ENCODE data around the gene LIPC. TPM values are rescaled to one million over a fixed set of nuclear protein-coding genes. Genes with fewer than 3 reads are reported as not detected.

LIPC gene
- total and polyA plus RNA-seq, 9 of the 15 experiments (the other 6 are each of a cell fraction or from before 2014, with no cell fraction given) = 0.07 to 0.41 (median 0.11) TPM; not detected in 2

DNA sequence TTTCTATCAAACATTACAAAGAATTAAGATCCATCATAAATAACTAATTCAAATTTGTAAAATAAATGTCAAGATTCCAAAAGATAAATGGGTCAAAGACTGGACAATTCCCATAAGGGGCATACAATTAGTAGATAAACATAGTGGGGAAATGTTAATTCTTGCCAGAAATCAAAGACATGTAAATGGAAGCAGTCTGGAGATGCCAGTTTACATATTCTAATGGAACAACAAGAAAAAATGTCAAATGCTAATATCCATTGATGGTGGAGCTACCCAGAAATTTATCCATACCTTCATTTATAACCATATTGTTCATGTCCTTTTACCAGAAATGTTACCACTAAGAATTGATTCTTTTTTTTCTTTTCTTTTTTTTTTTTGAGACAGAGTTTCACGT, 13.7 kb upstream of the LIPC start:
- BruUV-seq (replicated peaks) = no TSS peak
- ATAC-seq (no peak), DNase-seq (ENCODE audit: extremely low read depth in 1 of 4, low spot score in 3 of 4) (no peak), FAIRE-seq (no peak)
- ChIA-PET POLR2A (interaction anchor here (1.4 kb wide), 2 partner anchors 11 to 13 kb away, joined by 3 to 6 read pairs; no protein-coding TSS in a partner anchor), CTCF (ENCODE audit: low intra/inter-chr PET ratio) (no interaction called here)
- Histone ChIP-seq H3K9ac (ENCODE audit: insufficient read depth in 1 of 2, low read depth in 2 of 2, low read length in 2 of 2) (no peak overlapping the region), H3K79me2 (ENCODE audit: control insufficient read depth, insufficient read depth, low read length) (no peaks in the 10 kb centered on the region), H3K9me1 (ENCODE audit: control insufficient read depth, insufficient read depth, low read length) (no peaks in the 10 kb centered on the region), H2AFZ (ENCODE audit: low read depth, low read length) (no peak overlapping the region), H3K27ac (ENCODE audit: extremely low read depth, low read depth, low read length) (no peak overlapping the region), H4K20me1 (replicated peaks; ENCODE audit: control insufficient read depth, insufficient read depth, low read length) (no peaks in the 10 kb centered on the region), H3K27me3 (ENCODE audit: control insufficient read depth in 2 of 2, insufficient read depth in 2 of 2, low read length in 2 of 2) (no peaks in the 10 kb centered on the region), H3K36me3 (ENCODE audit: control insufficient read depth, insufficient read depth, low read length) (no peaks in the 10 kb centered on the region), H3K4me2 (ENCODE audit: insufficient read depth, low read length) (no peak overlapping the region), H3K4me1 (replicated peaks in 1 of 2; ENCODE audit: control insufficient read depth in 2 of 2, insufficient read depth in 2 of 2, low read length in 2 of 2) (peaks cover 0 to 3% of the 10 kb centered on the region in 2 experiments; a peak in 3 of 5 replicates), H3K4me3 (no peak overlapping the region), H3K9me3 (replicated peaks; ENCODE audit: control insufficient read depth, insufficient read depth, low read depth, low read length) (peaks cover 4% of the 10 kb centered on the region; the same call in 1 of the 2 replicates)
- intact Hi-C loops (cut with micrococcal nuclease) (no loop called here), in situ Hi-C loops (cut with MboI) (no loop called here)
- TF ChIP-seq CREM (IDR thresholded peaks at IDR 0.05; ENCODE audit: low read depth) (no peak), ZNF133 (CRISPR knock-in tag; IDR thresholded peaks at IDR 0.05) (no peak), ZFP36 (IDR thresholded peaks at IDR 0.05; ENCODE audit: low read depth, low read length, partially characterized antibody) (no peak), TSC22D4 (tag; IDR thresholded peaks at IDR 0.05) (no peak), SRSF1 (IDR thresholded peaks at IDR 0.05; ENCODE audit: low read depth, low read length) (no peak), DMBX1 (CRISPR knock-in tag; IDR thresholded peaks at IDR 0.05; ENCODE audit: borderline replicate concordance) (no peak), ZNF551 (CRISPR knock-in tag; IDR thresholded peaks at IDR 0.05) (no peak), OTX1 (CRISPR knock-in tag; IDR thresholded peaks at IDR 0.05) (no peak), SRSF3 (IDR thresholded peaks at IDR 0.05; ENCODE audit: insufficient read depth, low read length) (no peak), ATF1 (CRISPR knock-in tag; IDR thresholded peaks at IDR 0.05) (no peak), ATF1 (tag; IDR thresholded peaks at IDR 0.05) (no peak), ZNF232 (CRISPR knock-in tag; IDR thresholded peaks at IDR 0.05) (no peak), IRF2 (CRISPR knock-in tag; IDR thresholded peaks at IDR 0.05) (no peak), NFYB (IDR thresholded peaks at IDR 0.05; ENCODE audit: extremely low read depth, insufficient read length) (no peak)
- TF ChIP-seq, protein P1, sequence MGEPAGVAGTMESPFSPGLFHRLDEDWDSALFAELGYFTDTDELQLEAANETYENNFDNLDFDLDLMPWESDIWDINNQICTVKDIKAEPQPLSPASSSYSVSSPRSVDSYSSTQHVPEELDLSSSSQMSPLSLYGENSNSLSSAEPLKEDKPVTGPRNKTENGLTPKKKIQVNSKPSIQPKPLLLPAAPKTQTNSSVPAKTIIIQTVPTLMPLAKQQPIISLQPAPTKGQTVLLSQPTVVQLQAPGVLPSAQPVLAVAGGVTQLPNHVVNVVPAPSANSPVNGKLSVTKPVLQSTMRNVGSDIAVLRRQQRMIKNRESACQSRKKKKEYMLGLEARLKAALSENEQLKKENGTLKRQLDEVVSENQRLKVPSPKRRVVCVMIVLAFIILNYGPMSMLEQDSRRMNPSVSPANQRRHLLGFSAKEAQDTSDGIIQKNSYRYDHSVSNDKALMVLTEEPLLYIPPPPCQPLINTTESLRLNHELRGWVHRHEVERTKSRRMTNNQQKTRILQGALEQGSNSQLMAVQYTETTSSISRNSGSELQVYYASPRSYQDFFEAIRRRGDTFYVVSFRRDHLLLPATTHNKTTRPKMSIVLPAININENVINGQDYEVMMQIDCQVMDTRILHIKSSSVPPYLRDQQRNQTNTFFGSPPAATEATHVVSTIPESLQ (CRISPR knock-in tag; IDR thresholded peaks at IDR 0.05) = no peak
- TF ChIP-seq, protein P2, sequence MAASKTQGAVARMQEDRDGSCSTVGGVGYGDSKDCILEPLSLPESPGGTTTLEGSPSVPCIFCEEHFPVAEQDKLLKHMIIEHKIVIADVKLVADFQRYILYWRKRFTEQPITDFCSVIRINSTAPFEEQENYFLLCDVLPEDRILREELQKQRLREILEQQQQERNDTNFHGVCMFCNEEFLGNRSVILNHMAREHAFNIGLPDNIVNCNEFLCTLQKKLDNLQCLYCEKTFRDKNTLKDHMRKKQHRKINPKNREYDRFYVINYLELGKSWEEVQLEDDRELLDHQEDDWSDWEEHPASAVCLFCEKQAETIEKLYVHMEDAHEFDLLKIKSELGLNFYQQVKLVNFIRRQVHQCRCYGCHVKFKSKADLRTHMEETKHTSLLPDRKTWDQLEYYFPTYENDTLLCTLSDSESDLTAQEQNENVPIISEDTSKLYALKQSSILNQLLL (CRISPR knock-in tag; IDR thresholded peaks at IDR 0.05; ENCODE audit: borderline replicate concordance) = no peak
- TF ChIP-seq, protein P3, sequence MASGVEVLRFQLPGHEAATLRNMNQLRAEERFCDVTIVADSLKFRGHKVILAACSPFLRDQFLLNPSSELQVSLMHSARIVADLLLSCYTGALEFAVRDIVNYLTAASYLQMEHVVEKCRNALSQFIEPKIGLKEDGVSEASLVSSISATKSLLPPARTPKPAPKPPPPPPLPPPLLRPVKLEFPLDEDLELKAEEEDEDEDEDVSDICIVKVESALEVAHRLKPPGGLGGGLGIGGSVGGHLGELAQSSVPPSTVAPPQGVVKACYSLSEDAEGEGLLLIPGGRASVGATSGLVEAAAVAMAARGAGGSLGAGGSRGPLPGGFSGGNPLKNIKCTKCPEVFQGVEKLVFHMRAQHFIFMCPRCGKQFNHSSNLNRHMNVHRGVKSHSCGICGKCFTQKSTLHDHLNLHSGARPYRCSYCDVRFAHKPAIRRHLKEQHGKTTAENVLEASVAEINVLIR (CRISPR knock-in tag; IDR thresholded peaks at IDR 0.05) = no peak
- 67% methylated on average over 1 of the region's 1 CpG for WGBS (ENCODE audit: insufficient coverage, low coverage, missing lambda C conversion rate)
